Prostate gland (tissue), 2 donors: ENCODE measurements around the gene CYTH1. TPM values are rescaled to one million over a fixed set of nuclear protein-coding genes. Genes with fewer than 3 reads are reported as not detected.

Experiments
- DNase-seq: peaks from one replicate; pipeline ENCODE4 v3.0.0-alpha.2; 2019; ENCODE audit warnings: low spot score
- H3K27ac ChIP-seq, 2 donors: fragments of 200-600 bp; sonication (generic); 2 replicates each; pipeline ENCODE4 v1.5.1; 2017 to 2019
- H3K27me3 ChIP-seq: fragments of 200-600 bp; sonication (generic); replicated peaks from 2 replicates; pipeline ENCODE4 v1.5.1; 2019; ENCODE audit not compliant: insufficient read depth
- H3K36me3 ChIP-seq, 2 donors: fragments of 200-600 bp; sonication (generic); 1 replicate in 1 of 2; 2 replicates in 1 of 2; pipeline versions ENCODE4 v1.5.1 to v1.8.1; 2017 to 2019
- H3K4me1 ChIP-seq: fragments of 200-600 bp; sonication (generic); replicated peaks from 2 replicates; pipeline ENCODE4 v1.5.1; 2019
- H3K4me3 ChIP-seq, 2 donors: fragments of 200-600 bp; sonication (generic); 2 replicates each; pipeline ENCODE4 v1.5.1; 2017 to 2019
- H3K9me3 ChIP-seq: fragments of 200-600 bp; sonication (generic); 2 replicates; pipeline ENCODE4 v1.5.1; 2017
- POLR2A ChIP-seq: fragments of 450-650 bp; IDR thresholded peaks from one replicate; pipeline ENCODE4 v1.6.1; 2016; ENCODE audit warnings: antibody characterized with exemption, mild to moderate bottlenecking
- POLR2AphosphoS5 ChIP-seq: sonication (generic); formaldehyde crosslinking; IDR thresholded peaks from one replicate; pipeline ENCODE4 v1.6.1; 2017; ENCODE audit warnings: antibody characterized with exemption
- whole genome bisulfite sequencing: methylation state at CpG from one replicate; pipeline ENCODE4 v1.1.5; 2018; 5-methylcytosine and 5-hydroxymethylcytosine counted together
- intact Hi-C: fragments of 100-400 bp; cut with DNase I; formaldehyde crosslinking; loops from one replicate; pipeline ENCODE4 v1.14.2; 2022
- total RNA-seq, 2 donors: library from RNA; depleted of rRNA; stranded (reverse); fragments of >200 nt; gene quantifications; one replicate each; pipeline ENCODE4 v1.1.0, GENCODE V29; 2016
- TF ChIP-seq, protein P1 (sequence below), 4 experiments: fragments of 200-600 bp in 2 of 4; fragments of 450-650 bp in 2 of 4; sonication (generic) in 2 of 4; IDR thresholded peaks; 1 replicate in 3 of 4; 2 replicates in 1 of 4; pipeline ENCODE4 v1.5.1; 2016 to 2019; ENCODE audit warnings: antibody characterized with exemption in 4 of 4, mild to moderate bottlenecking in 2 of 4, moderate library complexity in 2 of 4

Gene CYTH1, protein sequence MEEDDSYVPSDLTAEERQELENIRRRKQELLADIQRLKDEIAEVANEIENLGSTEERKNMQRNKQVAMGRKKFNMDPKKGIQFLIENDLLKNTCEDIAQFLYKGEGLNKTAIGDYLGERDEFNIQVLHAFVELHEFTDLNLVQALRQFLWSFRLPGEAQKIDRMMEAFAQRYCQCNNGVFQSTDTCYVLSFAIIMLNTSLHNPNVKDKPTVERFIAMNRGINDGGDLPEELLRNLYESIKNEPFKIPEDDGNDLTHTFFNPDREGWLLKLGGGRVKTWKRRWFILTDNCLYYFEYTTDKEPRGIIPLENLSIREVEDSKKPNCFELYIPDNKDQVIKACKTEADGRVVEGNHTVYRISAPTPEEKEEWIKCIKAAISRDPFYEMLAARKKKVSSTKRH
- total RNA-seq: 10 to 100 TPM; 65.2 to 73.9 TPM

DNA sequence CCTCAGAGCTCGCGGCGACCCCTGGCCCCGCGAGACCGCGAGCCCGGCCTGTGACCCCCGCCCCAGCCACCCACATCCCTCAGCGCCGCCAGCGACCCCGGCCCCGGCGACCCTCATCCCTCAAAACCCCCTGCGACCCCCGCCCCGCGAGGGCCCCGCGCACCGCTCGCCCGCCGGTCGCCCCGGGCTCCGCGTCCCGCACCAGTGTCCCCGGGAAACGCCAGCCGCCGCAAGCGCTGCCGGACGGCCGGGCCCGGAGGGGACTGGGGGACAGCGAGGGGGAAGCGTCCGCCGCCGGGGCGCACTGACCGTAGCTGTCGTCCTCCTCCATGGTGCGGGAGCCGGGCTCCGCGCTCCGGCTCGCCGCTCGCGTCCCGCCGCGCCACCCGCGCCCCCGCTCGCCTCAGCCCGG is at the start of gene CYTH1:
TSS of gene CYTH1 (minus strand) at position 381 of the 412 bp plus-strand sequence. CDS start at position 331, 50 bp downstream.
- H3K36me3 ChIP-seq: no peaks in the 10 kb centered on the region
- H3K27me3 ChIP-seq: no peaks in the 10 kb centered on the region
- peak within 1 kb of the TSS; percentile 97 to 99 for H3K4me3 ChIP-seq
- under 1% methylated on average over 30 of the region's 64 CpGs for WGBS
- TF ChIP-seq, protein P1, sequence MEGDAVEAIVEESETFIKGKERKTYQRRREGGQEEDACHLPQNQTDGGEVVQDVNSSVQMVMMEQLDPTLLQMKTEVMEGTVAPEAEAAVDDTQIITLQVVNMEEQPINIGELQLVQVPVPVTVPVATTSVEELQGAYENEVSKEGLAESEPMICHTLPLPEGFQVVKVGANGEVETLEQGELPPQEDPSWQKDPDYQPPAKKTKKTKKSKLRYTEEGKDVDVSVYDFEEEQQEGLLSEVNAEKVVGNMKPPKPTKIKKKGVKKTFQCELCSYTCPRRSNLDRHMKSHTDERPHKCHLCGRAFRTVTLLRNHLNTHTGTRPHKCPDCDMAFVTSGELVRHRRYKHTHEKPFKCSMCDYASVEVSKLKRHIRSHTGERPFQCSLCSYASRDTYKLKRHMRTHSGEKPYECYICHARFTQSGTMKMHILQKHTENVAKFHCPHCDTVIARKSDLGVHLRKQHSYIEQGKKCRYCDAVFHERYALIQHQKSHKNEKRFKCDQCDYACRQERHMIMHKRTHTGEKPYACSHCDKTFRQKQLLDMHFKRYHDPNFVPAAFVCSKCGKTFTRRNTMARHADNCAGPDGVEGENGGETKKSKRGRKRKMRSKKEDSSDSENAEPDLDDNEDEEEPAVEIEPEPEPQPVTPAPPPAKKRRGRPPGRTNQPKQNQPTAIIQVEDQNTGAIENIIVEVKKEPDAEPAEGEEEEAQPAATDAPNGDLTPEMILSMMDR (IDR thresholded peaks at IDR 0.05): no peak
- TF ChIP-seq POLR2A: peak; percentile 58
- DNase-seq: no peak
- H3K27ac ChIP-seq: peak within 1 kb of the TSS; percentile 98 to 99
- peaks cover 14% of the 10 kb centered on the region for H3K4me1 ChIP-seq
- H3K9me3 ChIP-seq: no peaks in the 10 kb centered on the region
- intact Hi-C loops: no loop called here

DNA sequence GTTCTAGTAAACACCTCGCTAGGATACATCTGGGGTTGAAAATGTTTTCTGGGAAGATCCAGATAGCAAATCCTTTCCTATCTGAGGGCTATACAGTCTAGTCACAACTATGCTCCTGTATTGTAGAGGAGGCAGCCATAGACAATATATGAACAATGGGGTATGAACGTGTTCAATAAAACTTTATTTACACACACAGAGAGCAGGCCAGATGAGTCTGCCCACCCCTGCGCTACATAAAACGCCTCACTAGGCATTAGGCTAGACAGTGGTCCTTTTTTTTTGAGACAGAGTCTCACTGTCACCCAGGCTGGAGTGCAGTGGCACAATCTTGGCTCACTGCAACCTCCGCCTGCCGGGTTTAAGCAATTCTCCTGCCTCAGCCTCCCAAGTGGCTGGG is 47.4 kb upstream of the CYTH1 start:
- no peak overlapping the region for H3K4me3 ChIP-seq
- peaks cover 3% of the 10 kb centered on the region for H3K4me1 ChIP-seq
- 92% methylated on average over 6 of the region's 6 CpGs for WGBS
- no peaks in the 10 kb centered on the region for H3K9me3 ChIP-seq
- H3K36me3 ChIP-seq: peaks cover 12 to 28% of the 10 kb centered on the region in 2 donors
- DNase-seq: no peak
- TF ChIP-seq POLR2A (no peak), POLR2AphosphoS5 (no peak)
- TF ChIP-seq, protein P1 (IDR thresholded peaks at IDR 0.05): no peak
- intact Hi-C loops: no loop called here
- no peak overlapping the region for H3K27ac ChIP-seq
- H3K27me3 ChIP-seq: no peaks in the 10 kb centered on the region

DNA sequence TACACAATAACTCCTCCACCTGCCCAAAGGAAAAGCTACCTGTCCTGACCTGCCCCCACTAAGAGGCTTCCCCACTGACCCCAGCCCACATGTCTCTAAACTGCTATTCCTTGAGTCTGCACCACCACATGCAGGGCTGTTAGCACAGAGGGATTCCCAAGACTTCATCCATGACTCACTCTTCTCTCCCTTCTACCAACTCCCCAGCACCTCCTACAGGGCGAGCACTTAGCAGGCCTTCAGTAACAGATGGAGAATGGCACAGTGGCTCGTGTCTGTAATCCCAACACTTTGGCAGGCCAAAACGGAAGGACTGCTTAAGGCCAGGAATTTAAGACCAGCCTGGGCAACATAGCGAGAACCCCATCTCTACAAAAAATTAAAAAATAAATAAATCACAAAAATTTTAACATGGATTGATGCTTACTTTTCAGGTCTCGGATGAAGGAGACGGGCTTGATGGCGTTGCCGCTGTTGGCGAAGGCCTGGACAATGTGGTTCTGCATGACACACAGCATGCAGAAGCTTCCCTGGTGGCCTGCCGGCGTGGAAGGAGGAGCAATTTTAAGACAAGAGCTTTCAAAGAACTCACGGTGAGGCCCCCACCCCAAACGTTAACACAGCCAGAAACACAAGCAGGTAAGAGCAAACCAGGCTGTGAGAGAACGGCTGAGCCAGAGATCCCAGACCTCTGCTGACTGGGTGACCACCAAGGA is 46.6 kb upstream of the CYTH1 start:
- 90% methylated on average over 14 of the region's 14 CpGs for WGBS
- TF ChIP-seq, protein P1 (IDR thresholded peaks at IDR 0.05): no peak
- no peak for TF ChIP-seq POLR2AphosphoS5
- TF ChIP-seq POLR2A: no peak
- DNase-seq: no peak
- H3K27ac ChIP-seq: no peak overlapping the region
- no peaks in the 10 kb centered on the region for H3K27me3 ChIP-seq
- intact Hi-C loops: no loop called here
- no peaks in the 10 kb centered on the region for H3K9me3 ChIP-seq
- peaks cover 12 to 28% of the 10 kb centered on the region in 2 donors for H3K36me3 ChIP-seq
- peaks cover 3% of the 10 kb centered on the region for H3K4me1 ChIP-seq
- no peak overlapping the region for H3K4me3 ChIP-seq

DNA sequence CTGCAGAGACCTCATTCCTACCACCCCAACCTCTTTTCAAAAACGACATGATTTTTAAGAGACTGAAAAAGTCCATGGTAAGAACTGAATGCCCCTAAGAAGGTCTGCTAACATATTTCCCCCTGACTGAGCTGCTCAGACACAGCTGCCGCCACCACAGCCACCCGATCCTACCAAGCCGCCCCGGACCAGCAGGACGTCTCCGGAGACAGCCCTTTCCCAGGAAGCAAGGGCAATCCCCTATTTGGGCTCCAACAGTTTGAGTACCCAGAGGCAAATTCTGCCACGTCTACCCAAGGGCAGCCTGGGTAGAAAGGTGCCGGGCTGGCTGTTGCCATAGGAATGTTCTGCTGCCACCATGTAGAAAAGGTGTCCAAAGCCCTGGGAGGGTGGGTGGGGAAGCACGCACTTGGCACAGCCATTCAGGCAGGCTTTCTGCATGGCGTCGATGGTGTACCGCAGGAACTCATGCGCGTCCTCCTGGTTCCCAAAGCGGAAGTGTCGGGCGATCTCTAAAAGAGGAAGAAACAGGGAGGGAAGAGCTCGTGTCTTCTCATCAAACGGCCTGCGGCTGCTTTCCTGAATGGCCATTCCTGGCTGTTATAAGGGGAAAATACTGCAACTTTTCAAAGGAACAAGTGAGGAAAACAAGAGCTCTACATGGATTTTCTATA is 44.9 kb upstream of the CYTH1 start:
- Histone ChIP-seq H3K27ac (no peak overlapping the region), H3K4me1 (no peaks in the 10 kb centered on the region), H3K27me3 (no peaks in the 10 kb centered on the region), H3K36me3 (peaks cover 12 to 28% of the 10 kb centered on the region in 2 donors), H3K9me3 (no peaks in the 10 kb centered on the region), H3K4me3 (no peak overlapping the region)
- intact Hi-C loops: no loop called here
- TF ChIP-seq POLR2A: no peak
- TF ChIP-seq, protein P1 (IDR thresholded peaks at IDR 0.05): no peak
- no peak for TF ChIP-seq POLR2AphosphoS5
- DNase-seq: no peak
- 89% methylated on average over 21 of the region's 21 CpGs for WGBS
